Hematopoietic multipotent progenitor cell treated with erythropoietin and hydrocortisone succinate and interleukin-3 and kit ligand, for 17 days (in vitro differentiated cells): ENCODE results near the gene NPAS2.

Experiments used
- DNase-seq: peaks from one replicate; pipeline ENCODE4 v3.0.0-alpha.2; 2015; ENCODE audit warnings: low spot score

NPAS2 gene

DNA sequence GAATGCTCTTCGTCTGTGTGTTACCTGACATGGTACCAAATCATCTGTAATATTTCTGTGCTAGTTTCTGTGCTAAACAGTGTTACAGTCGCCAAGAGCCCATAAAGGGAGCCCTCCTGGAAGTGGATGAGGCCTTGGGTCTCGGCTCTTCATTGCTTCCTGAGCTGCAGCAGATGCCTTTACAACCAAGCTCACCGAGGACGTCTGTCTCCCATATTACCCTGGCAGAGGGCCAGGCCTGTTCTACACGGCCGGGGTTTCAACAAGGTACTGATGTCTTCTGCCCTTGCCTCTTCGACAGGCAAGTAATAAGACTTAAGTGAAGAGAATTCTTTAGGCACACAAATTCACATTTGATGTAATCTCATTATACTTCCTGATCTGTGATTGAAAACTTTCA, 199.0 kb downstream of the NPAS2 start:
- no peak for DNase-seq

DNA sequence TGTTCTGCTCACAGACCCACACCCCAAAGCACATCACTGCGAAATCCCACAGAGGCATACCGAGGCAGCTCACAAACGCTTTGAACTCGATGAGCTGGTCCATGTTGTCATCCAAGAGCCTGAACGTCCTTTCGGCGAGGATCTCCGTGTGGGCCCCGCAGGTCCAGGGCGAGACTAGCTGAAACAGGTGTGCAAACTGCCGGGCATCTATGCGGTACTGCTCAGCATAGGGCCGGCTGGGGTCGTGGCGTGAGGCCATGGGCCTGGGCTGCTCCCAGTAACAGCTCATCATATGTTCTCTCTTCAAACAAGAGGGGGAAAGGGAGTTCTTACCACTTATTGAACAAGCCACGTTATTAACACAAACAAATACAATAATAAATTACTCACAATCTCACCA, 202.3 kb downstream of the NPAS2 start:
- no peak for DNase-seq

DNA sequence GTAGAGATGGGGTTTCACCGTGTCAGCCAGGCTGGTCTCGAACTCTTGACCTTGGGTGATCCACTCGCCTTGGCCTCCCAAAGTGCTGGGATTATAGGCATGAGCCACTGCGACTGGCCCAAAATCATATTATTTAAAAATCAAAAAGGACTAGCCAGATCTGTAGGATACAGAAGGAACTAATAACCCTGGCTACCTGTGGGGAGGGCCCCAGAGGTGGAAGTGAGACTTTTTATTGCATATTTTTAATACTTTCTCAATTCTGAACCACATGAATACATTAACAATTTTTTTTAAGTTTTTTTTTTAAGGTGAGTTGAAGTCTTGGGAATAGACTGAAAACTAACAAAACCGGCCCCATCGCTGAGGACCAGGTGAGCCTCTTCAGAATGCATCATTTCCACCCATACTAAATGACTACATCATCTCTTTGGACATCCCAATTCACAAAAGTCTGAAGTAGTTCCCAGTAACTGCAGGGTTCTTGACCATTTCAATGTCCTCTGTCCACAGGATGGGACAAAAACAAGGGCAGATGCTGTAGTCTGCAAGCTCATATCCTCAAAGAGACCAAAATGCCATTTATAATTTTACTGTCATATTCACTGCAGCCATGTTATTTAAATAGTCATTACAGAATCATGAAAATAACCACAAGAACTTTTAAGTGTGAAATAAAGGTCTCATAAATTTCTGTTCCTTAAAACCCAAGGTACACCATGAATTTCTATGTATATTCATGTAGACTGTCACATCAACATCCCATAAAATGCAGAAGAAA, 203.6 kb downstream of the NPAS2 start:
- DNase-seq = no peak

DNA sequence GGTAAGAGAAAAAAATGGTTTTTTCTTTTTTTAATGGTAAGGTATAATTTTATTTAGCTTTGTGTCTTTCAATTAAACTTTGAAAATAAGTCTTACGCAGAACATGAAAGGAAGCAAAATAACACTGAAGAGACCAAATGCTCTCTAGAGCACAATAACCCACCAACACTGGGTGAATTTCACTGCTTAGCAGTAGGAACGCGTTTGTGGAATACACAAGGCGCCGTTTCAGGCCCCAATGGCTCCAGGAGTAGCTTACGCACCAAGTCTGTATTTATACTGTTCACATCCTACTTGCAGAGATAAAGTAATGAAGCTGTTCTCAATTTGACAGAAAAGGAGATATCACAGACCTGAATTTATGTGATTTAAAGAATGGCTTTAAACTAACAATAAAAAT, 205.6 kb downstream of the NPAS2 start:
- DNase-seq = no peak

DNA sequence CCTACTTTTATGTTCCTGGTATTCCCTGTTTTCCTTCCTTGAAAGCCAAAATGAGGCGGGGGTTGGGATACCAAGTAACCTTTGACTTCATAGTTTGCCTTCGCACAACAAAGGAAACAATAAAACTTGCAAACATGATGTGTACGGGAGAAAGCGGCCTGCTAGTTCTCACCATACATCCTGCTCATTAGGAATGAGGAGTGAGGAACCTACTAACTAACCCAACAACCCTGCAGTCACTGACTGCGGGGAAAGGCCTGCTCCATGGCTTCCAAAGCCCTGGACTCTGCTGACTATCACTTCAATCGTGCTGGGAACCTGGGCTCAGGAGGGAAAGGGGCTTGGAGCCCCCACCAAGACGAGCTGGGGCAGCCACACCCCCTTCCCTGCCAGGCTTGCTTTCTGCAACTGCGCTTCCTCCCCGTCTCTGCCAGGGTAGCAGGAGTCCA, 206.3 kb downstream of the NPAS2 start:
- DNase-seq = no peak

DNA sequence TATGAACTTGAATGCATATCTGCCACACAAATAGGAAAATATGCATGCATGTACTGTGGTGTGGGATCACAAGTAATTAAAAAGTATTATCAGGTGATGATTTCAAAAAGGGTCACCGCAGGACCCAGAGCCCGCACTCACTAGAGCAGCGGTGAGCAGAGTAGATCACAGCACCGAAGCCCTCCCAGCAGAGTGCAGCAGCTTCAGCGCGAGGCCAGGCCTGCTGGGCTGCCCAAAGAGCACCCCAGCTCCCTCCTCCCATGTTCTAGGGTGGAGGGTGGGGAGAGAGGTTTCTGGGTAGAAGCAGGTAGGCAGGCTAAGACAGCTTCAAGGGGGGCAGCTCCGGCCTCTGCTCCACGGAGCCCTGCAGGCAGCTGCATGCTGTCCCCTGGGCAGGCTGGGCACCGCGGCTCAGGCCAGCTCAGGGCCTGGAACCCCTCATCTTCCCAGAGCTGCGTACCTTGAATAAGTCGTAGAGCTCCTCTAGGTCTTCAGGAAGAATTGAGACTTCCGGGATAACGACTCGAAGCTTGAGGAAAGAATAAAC, 207.1 kb downstream of the NPAS2 start:
- no peak for DNase-seq

DNA sequence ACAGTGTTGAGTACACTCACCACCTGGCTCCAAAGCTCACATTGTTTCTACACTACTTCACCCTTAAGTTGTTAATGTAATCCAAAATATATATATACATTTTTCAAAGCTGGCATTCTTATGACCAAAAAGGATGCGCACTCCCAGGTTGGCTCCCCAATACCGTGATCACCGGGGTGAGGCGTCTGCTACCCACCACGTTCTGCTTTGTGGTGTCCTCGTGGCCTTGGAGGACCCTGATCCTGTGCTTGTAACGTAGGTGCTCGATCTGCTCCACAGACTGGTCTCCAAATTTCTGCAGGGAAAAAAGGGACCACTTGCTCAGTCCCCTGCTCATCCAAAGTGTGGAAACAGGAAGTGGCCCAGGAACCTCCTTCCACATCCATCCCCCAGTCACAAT, 207.9 kb downstream of the NPAS2 start:
- no peak for DNase-seq

DNA sequence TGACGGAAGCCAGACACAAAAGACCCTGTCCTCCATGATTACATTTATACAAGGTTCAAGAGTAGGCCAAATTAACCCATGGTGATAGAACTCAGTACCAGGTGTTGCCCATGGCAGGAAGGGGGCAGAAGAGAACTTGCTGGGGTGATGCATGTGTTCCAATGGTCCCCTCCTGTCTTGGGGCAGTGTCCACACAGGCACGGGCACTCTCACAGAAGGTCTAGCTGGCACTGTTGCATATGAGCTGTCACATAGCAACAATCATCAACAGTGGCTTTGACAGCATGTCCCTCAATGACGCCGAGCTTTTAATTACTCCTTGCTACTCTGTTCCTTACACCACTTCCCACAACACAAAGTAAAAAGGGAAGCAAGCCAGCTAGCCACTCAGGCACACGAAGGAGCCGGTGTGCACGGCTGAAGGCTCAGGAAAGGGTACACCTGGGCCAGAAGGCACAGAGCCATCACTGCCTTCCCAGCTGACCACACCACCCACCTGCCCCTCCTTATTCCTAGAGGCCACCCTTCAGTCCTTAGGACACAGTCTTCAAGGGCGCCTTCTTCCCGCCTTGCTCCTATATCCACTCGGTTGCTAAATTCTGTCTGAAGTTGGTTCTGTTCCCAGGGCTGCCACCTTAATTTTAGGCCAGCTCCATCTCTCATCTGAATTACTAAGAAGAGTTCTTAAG, 211.1 kb downstream of the NPAS2 start:
- DNase-seq = no peak

DNA sequence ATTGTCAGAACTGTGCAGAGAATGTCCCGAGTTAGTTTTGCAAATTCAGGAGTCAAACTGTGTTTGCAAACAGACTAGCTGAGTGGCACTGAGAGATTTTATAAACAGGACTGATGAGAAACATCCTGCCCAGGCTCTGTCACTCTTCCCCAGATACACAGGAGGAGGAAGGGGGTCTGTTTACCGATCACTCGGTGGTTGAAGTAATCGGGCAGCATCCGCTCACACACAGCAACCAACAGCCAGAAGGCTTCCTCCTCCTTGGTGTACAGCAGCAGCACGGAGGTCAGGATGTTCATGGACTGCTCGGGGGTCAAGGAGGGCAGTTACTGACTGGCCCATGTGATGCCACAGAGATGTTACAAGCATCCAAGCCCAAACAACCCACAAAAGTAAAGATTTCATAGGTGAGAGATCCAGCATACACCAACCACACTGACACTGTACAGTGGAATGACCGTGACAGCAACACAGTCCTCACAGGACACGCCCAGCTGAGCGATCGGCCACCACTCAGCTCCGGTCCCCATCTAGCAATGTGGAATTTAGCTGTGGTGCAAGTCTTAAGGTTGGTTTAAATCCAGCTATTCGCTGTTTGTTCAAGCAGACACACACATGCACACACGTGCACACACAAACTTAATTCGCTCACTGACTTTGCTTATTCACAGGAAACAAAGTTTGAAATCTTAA, 212.3 kb downstream of the NPAS2 start:
- no peak for DNase-seq

DNA sequence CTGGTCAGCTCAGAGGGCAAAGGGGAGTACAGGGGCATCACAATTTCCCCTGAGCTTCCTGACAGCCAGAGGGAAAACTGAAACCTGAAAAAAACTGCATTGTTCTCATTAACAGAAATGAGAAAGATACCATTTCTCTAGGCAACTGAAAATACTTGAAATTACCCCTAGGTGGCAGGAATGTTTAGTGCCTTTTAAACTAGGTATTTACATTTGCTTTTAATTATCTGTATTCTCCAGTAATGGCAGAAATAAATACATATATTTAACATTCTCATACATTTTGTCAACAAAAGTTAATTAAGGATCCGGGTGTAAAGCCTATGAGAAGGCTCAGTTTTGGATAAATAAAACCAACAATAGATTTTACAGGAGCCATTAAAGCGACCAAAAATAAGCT, 216.6 kb downstream of the NPAS2 start:
- no peak for DNase-seq

DNA sequence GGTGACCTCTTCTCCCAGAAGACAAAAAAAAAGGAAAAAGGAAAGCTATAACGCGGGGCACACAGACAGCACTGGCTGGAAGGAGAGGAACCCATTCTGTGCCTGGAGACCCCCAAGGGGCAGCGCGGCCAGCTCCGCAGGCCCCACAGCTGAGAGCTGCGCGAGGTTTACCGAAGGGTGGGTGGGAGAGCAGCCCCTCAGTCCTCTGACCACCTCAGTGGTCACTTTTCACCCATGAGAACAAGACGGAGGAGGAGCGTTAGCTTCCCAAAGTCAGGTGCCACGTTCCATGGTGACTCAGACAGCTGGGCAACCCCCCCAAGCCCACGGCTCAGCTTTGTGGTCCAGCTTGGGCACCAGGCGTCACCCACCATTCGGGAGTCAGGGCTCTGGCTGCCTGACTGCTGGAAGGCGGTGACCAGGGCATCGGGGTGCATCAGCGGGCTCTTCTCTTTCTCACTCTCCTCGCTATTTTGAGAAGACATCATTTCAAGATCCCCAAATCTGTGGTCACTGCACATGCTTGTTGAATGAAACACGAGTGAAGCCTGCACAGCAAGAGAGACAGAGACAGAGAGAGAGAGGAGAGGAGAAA, 217.3 kb downstream of the NPAS2 start:
- DNase-seq = no peak

DNA sequence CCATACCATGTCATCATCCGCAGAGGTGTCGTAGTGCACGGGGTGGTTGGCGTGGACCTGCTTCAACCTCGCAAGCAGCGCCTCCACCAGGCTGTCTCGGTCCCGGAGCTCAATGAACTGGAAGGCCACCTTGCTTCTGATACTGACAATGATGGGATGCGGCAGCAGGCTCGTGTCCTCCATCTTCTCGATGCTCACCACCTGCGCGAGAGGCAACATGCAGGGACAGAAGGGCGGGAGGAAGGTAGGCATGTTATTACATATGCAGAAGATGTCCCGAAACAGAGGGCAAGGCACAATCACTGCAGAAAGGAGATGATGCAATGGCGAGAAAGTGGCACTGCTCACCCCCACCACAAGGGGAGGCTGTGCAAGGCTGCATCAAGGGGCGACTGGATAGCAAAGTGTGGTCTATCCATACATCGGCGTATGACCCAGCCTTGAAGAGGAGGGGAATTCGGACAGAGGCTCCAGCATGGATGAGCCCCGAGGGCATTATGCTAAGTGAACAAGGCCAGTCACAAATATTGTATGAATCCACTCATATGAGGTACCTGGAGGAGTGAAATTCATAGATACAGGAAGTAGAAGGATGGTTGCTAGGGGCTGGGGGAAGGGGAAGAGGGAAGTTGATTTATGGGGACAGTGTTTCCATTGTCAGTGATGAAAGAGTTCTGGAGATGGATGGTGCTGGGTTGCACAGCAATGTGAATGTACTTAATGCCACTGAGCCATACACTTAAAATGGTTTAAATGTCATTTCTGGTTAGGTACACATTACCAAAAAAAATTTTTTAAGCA, 218.7 kb downstream of the NPAS2 start:
- DNase-seq = no peak

DNA sequence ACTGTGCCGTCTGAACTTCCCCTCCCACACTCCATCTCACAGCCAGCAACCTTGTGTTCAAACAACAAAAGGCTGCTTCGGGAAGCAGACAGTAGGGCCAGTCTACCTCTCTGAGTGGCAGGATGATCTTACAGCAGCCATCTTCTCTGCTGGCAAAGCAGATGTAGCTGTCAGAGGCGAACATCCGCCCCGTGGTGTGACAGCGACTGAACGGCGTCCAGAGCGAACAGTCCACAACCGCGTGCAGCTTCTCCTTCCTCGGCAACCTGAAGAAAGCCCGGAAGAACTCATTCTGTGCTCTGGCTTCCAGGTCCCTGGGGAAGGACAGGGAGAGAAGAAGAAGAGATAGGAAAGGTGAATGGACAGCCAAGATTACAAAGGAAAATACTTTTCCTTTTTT, 220.1 kb downstream of the NPAS2 start:
- DNase-seq = no peak

DNA sequence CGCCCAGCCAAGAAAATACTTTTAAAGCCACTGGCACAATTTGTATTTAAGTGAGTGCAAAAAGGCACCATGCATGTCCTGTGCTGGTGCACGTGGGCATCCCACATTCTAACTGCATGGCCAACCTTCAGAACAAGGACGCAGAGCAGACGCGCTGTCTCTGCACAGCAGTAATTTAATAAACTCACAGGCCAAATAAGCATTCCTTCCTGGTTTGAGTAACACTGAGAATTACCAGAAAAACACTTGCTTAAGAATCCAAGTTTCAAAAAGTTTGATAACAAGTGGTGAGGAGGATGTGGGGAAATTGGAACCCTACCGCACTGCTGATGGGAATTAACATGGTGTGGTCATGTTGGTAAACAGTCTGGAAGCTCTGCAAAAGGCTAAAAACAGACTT, 220.8 kb downstream of the NPAS2 start:
- DNase-seq = no peak

DNA sequence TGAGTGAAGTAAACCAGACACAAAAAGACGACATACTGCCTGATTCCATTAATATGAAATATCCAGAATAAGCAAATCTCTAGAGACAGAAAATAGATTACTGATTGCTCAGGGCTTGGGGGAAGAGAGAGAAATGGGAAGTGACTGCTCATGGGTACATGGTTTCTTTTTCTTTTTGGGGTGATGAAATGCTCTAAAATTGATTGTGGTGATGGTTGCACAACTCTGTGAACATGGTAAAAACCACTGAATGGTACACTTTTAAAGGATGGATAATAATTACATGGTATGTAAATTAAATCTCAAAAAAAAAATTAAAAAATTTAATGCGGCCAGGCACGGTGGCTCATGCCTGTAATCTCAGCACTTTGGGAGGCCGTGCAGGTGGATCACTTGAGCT, 221.5 kb downstream of the NPAS2 start:
- no peak for DNase-seq

DNA sequence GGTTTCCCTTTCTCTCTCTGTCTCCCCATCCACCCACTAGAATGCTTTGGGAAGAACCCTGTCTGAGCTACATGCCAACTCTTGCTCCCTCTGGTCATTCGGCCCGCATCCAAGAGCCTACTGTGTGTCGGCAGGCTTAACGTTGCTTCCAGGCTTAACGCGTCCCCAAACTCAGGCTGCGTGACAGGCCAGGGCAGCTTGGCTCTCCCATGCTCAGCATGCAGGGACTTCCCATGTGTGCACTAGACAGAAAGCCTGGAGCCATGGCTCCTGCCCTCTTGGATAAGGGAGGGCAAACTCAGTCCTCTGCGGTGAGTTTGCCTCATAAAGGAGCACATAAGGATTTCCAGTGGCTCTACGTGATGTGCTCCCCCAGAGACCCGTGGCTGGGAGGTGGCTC, 225.4 kb downstream of the NPAS2 start:
- DNase-seq = no peak
